ENCODE results near the gene MAGI2.

MAGI2 gene

DNA sequence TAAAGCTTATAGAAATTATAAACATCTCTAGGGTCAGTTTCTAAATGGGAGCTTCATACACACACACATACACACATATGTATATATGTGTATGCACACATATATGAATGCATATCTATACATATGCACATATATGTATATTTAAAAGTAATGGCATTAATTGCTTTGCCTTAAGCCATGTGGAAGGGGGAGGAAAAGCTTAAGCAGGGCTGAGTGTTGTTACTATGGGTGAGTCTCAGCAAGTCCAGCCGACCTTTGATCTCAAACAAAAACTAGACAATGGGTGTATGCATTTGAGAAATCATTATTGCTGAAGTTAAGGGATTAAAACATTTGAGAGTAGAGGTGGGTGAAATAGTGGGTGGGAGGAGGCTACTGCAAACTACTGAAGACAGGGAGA lies 546.7 kb downstream of the MAGI2 start:
- Histone ChIP-seq H3K27me3 (ENCODE audit: insufficient read depth, low read length) (no peaks in the 10 kb centered on the region), H3K4me1 (ENCODE audit: insufficient read depth, low read length) (no peaks in the 10 kb centered on the region), H3K9me3 (ENCODE audit: low read length) (no peaks in the 10 kb centered on the region), H2AFZ (ENCODE audit: low read depth, low read length) (no peak overlapping the region), H3K36me3 (ENCODE audit: insufficient read depth, low read length) (no peaks in the 10 kb centered on the region), H3K4me3 (ENCODE audit: low read length) (no peak overlapping the region)

- no peaks in the 10 kb centered on the region for H3K9me3 ChIP-seq (ENCODE audit: low read length)
- H3K36me3 ChIP-seq (ENCODE audit: insufficient read depth, low read length) = no peaks in the 10 kb centered on the region
- H3K4me3 ChIP-seq (ENCODE audit: low read length) = no peak overlapping the region
- no peaks in the 10 kb centered on the region for H3K4me1 ChIP-seq (ENCODE audit: insufficient read depth, low read length)
- H3K27me3 ChIP-seq (ENCODE audit: insufficient read depth, low read length) = no peaks in the 10 kb centered on the region
- no peak overlapping the region for H2AFZ ChIP-seq (ENCODE audit: low read depth, low read length)
Observed at GRCh38 chr7:78905436-78905835, 548.0 kb downstream of the MAGI2 start.

DNA sequence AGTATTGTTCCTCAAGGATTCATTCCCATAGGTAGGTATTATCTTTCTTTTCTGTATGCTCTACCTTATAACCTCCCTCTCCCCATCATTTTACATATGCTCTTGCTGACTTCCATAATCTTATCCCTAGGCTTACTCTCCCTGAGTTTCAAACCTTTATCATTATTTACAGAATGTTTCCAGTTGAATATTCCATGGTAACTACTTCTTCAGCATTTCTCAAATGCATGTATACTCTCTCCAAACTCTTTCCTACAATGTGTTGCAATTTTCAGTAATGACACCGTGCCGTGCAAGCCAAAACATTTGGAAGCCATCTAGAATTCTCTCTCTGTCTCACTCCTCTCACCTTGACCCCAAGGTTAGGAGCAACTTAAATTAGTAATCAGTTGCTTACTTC lies 548.5 kb downstream of the MAGI2 start:
- Histone ChIP-seq H3K9me3 (ENCODE audit: low read length) (no peaks in the 10 kb centered on the region), H3K36me3 (ENCODE audit: insufficient read depth, low read length) (no peaks in the 10 kb centered on the region), H3K4me1 (ENCODE audit: insufficient read depth, low read length) (no peaks in the 10 kb centered on the region), H3K27me3 (ENCODE audit: insufficient read depth, low read length) (no peaks in the 10 kb centered on the region), H3K4me3 (ENCODE audit: low read length) (no peak overlapping the region), H2AFZ (ENCODE audit: low read depth, low read length) (no peak overlapping the region)

- Histone ChIP-seq H3K36me3 (ENCODE audit: insufficient read depth, low read length) (no peaks in the 10 kb centered on the region), H3K27me3 (ENCODE audit: insufficient read depth, low read length) (no peaks in the 10 kb centered on the region), H3K9me3 (ENCODE audit: low read length) (no peaks in the 10 kb centered on the region), H3K4me1 (ENCODE audit: insufficient read depth, low read length) (no peaks in the 10 kb centered on the region), H2AFZ (ENCODE audit: low read depth, low read length) (no peak overlapping the region), H3K4me3 (ENCODE audit: low read length) (no peak overlapping the region)
Observed at GRCh38 chr7:78901566-78901965, 551.9 kb downstream of the MAGI2 start.

GRCh38 chr7:78900806-78901205 lies 552.7 kb downstream of the MAGI2 start:
- H2AFZ ChIP-seq (ENCODE audit: low read depth, low read length) = no peak overlapping the region
- no peaks in the 10 kb centered on the region for H3K4me1 ChIP-seq (ENCODE audit: insufficient read depth, low read length)
- H3K36me3 ChIP-seq (ENCODE audit: insufficient read depth, low read length) = no peaks in the 10 kb centered on the region
- no peaks in the 10 kb centered on the region for H3K9me3 ChIP-seq (ENCODE audit: low read length)
- H3K27me3 ChIP-seq (ENCODE audit: insufficient read depth, low read length) = no peaks in the 10 kb centered on the region
- H3K4me3 ChIP-seq (ENCODE audit: low read length) = no peak overlapping the region

- Histone ChIP-seq H3K36me3 (ENCODE audit: insufficient read depth, low read length) (no peaks in the 10 kb centered on the region), H3K4me1 (ENCODE audit: insufficient read depth, low read length) (no peaks in the 10 kb centered on the region), H3K9me3 (ENCODE audit: low read length) (no peaks in the 10 kb centered on the region), H2AFZ (ENCODE audit: low read depth, low read length) (no peak overlapping the region), H3K4me3 (ENCODE audit: low read length) (no peak overlapping the region), H3K27me3 (ENCODE audit: insufficient read depth, low read length) (no peaks in the 10 kb centered on the region)
Observed at GRCh38 chr7:78895393-78895792, 558.1 kb downstream of the MAGI2 start.

DNA sequence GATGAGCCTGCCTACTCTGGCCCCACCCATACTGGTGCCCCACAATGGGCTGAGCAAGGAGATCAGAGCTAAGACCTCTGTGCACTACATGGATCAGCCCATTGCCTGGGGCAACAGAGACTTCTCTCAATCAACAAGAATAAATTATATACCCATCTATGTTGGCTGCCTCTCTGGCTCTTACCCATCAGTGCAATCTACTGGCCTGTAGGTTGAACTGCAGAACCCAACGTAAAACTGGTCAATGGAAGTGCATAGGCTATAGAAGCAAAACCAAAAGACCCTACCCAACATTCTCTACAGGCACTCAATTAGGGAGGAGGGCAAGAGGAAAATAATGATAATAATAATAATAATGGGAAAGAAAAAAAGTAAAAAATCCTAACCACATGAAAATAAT lies 574.3 kb downstream of the MAGI2 start:
- Histone ChIP-seq H3K27me3 (ENCODE audit: insufficient read depth, low read length) (no peaks in the 10 kb centered on the region), H3K9me3 (ENCODE audit: low read length) (no peaks in the 10 kb centered on the region)

DNA sequence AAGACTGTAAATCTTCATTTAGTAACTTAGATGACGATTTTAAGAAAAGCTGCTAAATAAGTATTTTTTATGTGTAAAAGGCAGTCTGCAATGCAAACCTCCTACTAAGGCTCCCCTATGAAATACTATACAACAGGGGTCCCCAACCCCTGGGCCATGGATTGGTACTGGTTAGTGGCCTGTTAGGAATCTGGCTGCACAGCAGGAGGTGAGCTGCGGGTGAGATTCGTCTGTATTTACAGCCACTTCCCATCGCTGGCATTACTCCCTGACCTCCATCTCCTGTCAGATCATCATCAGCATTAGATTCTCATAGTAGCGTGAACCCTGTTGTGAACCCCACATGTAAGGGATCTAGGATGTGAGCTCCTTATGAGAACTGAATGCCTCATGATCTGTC lies 580.4 kb downstream of the MAGI2 start:
- Histone ChIP-seq H3K27me3 (ENCODE audit: insufficient read depth, low read length) (no peaks in the 10 kb centered on the region), H3K4me1 (ENCODE audit: insufficient read depth, low read length) (no peaks in the 10 kb centered on the region), H3K9me3 (ENCODE audit: low read length) (no peaks in the 10 kb centered on the region), H3K36me3 (ENCODE audit: insufficient read depth, low read length) (no peaks in the 10 kb centered on the region), H3K4me3 (ENCODE audit: low read length) (no peak overlapping the region), H2AFZ (ENCODE audit: low read depth, low read length) (no peak overlapping the region)

More for the DNA sequence above, 574.3 kb downstream of the MAGI2 start:
- no peaks in the 10 kb centered on the region for H3K36me3 ChIP-seq (ENCODE audit: insufficient read depth, low read length)
- no peak overlapping the region for H2AFZ ChIP-seq (ENCODE audit: low read depth, low read length)
- H3K4me3 ChIP-seq (ENCODE audit: low read length) = no peak overlapping the region
- H3K4me1 ChIP-seq (ENCODE audit: insufficient read depth, low read length) = no peaks in the 10 kb centered on the region

- no peaks in the 10 kb centered on the region for H3K27me3 ChIP-seq (ENCODE audit: insufficient read depth, low read length)
- no peak overlapping the region for H2AFZ ChIP-seq (ENCODE audit: low read depth, low read length)
- H3K4me1 ChIP-seq (ENCODE audit: insufficient read depth, low read length) = peaks cover 18% of the 10 kb centered on the region
- H3K4me3 ChIP-seq (ENCODE audit: low read length) = no peak overlapping the region
- peaks cover 2% of the 10 kb centered on the region for H3K9me3 ChIP-seq (ENCODE audit: low read length)
- H3K36me3 ChIP-seq (ENCODE audit: insufficient read depth, low read length) = no peaks in the 10 kb centered on the region
Observed at GRCh38 chr7:78864339-78864738, 589.1 kb downstream of the MAGI2 start.

DNA sequence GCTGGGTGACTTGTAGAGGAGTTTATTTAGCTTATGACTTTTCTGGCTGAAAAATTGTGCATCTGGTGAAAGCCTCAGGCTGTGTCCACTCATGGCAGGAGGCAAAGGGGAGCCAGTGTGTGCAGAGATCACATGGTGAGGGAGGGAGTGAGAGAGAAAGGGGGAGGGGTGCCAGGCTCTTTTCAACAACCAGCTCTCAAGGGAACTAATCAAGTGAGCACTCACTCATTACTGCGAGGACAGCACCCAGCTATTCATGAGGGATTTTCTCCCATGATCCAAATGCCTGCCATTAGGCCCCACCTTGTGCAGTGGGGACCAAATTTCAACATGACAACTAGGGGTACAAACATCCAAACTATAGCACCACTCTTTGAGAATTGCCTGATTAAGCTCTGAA lies 590.2 kb downstream of the MAGI2 start:
- Histone ChIP-seq H3K4me3 (ENCODE audit: low read length) (no peak overlapping the region), H2AFZ (ENCODE audit: low read depth, low read length) (no peak overlapping the region)

DNA sequence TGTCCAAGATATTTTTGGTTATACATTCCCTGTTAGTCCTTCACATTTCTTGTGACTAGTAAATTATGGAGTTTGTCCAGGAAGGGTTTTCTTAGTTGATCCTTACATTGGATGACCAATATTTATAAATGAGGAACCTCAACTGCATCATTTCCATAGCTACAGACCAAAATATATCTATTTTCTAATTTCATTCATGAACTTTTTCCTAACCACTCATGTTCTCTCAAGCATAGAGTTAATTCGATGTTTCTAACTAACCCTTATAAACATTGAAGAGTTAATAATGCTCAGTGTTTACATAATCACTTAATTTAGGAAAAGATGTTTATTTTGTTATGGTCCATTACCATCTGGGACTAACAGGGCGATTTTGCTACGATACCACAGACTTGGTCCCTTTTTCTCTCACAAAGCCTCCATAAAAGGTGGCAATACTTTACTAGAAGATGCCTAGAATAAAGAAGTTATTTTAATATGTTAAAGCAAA lies 591.0 kb downstream of the MAGI2 start:
- Histone ChIP-seq H3K27me3 (ENCODE audit: insufficient read depth, low read length) (no peaks in the 10 kb centered on the region), H2AFZ (ENCODE audit: low read depth, low read length) (no peak overlapping the region), H3K4me3 (ENCODE audit: low read length) (no peak overlapping the region), H3K9me3 (ENCODE audit: low read length) (peaks cover 2% of the 10 kb centered on the region), H3K4me1 (ENCODE audit: insufficient read depth, low read length) (peaks cover 18% of the 10 kb centered on the region), H3K36me3 (ENCODE audit: insufficient read depth, low read length) (no peaks in the 10 kb centered on the region)

More for the DNA sequence above, 590.2 kb downstream of the MAGI2 start:
- Histone ChIP-seq H3K27me3 (ENCODE audit: insufficient read depth, low read length) (no peaks in the 10 kb centered on the region), H3K4me1 (ENCODE audit: insufficient read depth, low read length) (peaks cover 18% of the 10 kb centered on the region), H3K9me3 (ENCODE audit: low read length) (peaks cover 2% of the 10 kb centered on the region), H3K36me3 (ENCODE audit: insufficient read depth, low read length) (no peaks in the 10 kb centered on the region)

DNA sequence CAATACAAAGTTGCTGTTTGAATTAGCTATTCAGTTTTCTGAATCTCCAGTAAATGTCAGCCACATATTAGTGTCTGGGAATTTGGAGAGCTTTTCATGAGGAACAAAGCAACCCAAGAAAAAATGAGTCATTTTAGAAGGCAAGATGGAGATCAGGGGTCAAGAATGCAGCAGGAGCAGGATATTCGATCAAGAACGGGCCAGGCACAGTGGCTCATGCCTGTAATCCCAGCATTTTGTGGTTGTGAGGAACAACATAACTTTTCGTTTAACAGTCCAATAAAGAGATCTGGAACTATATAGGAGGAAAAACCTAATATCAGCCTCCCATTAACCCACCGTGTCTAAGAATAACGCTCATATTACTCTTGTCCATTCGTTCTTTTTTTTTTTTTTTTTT lies 600.5 kb downstream of the MAGI2 start:
- Histone ChIP-seq H2AFZ (ENCODE audit: low read depth, low read length) (no peak overlapping the region), H3K4me1 (ENCODE audit: insufficient read depth, low read length) (no peaks in the 10 kb centered on the region), H3K4me3 (ENCODE audit: low read length) (no peak overlapping the region), H3K9me3 (ENCODE audit: low read length) (no peaks in the 10 kb centered on the region), H3K36me3 (ENCODE audit: insufficient read depth, low read length) (no peaks in the 10 kb centered on the region), H3K27me3 (ENCODE audit: insufficient read depth, low read length) (no peaks in the 10 kb centered on the region)

- H3K4me3 ChIP-seq (ENCODE audit: low read length) = no peak overlapping the region
- no peaks in the 10 kb centered on the region for H3K36me3 ChIP-seq (ENCODE audit: insufficient read depth, low read length)
- no peaks in the 10 kb centered on the region for H3K4me1 ChIP-seq (ENCODE audit: insufficient read depth, low read length)
- no peaks in the 10 kb centered on the region for H3K27me3 ChIP-seq (ENCODE audit: insufficient read depth, low read length)
- H2AFZ ChIP-seq (ENCODE audit: low read depth, low read length) = no peak overlapping the region
- H3K9me3 ChIP-seq (ENCODE audit: low read length) = no peaks in the 10 kb centered on the region
Observed at GRCh38 chr7:78850093-78850740, 603.2 kb downstream of the MAGI2 start.

DNA sequence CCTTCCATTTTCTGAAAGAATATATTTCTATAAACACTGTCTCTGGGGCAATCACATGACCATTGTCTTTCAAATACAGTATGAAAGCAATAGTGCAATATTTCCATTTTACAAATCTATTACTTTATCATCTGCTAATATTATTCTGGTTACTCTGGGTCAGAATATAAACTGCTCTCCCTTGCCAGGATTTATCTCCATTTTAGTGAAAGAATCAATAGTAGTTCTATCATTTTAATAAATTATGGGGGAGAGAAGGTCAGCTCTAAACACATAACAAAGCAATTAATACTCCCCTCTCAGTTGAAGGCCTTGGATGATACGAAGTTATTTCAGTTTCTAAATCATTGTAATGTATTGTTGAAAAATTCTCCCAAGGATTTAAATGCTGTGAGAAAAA lies 608.3 kb downstream of the MAGI2 start:
- H3K27me3 ChIP-seq (ENCODE audit: insufficient read depth, low read length) = no peaks in the 10 kb centered on the region
- H2AFZ ChIP-seq (ENCODE audit: low read depth, low read length) = no peak overlapping the region
- H3K36me3 ChIP-seq (ENCODE audit: insufficient read depth, low read length) = no peaks in the 10 kb centered on the region
- no peak overlapping the region for H3K4me3 ChIP-seq (ENCODE audit: low read length)
- H3K9me3 ChIP-seq (ENCODE audit: low read length) = no peaks in the 10 kb centered on the region
- H3K4me1 ChIP-seq (ENCODE audit: insufficient read depth, low read length) = no peaks in the 10 kb centered on the region
